IPS DF 4.7 (cell line): ENCODE results near the gene PRRT4.

ENCODE experiments used
- DNase-seq: peaks from one replicate; pipeline ENCODE4 v3.0.0-alpha.2; 2013; ENCODE audit warnings: low spot score; ENCODE audit errors: extremely low read depth

Gene PRRT4

DNA sequence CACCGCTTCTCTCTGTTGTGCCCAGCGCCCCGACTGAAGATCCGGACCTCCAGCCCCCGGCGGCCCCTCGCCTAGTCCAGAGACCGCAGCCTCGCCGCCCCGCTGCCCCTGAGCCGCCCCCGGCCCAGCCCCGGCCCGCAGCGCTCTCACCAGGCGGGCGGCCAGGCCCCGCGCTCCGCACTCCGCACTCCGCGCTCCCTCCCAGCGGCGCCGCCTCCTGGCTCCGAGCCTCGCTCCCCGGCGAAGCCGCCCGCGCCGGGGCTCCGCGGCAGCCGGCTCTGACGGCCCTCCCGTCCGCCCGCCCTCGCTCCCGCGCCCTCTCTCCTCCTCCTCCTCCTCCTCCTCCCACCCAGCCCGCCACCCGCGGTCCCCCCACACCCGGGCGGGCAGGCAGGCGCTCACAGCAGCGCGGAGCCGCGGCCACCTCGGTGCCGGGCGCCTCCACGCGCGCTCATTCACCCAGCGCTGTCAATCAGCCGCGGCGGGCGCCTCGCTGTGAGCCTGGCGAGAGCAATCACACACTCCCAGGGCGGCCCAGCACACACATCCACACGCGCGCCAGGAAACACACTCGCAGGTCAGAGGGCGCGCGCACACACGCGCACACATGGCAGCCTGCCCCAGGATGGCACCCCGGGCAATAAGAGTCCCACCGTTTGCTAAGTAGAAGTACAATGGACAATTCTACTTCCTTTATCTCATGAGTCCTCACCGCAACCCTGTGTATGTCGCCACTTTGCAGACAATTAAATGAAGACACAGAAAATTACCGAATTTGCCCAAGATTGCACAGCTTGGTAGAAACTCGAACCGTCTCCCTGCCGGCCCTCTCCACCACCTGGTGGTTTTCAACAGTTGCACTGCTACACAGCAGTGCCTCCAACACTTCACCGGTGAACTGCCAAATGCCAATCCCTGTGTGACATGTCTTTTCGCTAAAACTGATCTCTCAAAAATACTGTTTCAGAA lies at the start of gene PRRT4:
Gene PRRT4 (minus strand): TSS at position 280 of the 969 bp plus-strand sequence.
- no peak for DNase-seq

- DNase-seq: no peak
These were observed 48.9 kb upstream of the PRRT4 start for GRCh38 chr7:128410451-128410753.

- no peak for DNase-seq
These were observed 48.3 kb upstream of the PRRT4 start, which contains the start of gene IMPDH1 for GRCh38 chr7:128409596-128410450. IMPDH1 (minus strand) TSS chr7:128409982; CDS start chr7:128409901, 81 bp downstream.

DNA sequence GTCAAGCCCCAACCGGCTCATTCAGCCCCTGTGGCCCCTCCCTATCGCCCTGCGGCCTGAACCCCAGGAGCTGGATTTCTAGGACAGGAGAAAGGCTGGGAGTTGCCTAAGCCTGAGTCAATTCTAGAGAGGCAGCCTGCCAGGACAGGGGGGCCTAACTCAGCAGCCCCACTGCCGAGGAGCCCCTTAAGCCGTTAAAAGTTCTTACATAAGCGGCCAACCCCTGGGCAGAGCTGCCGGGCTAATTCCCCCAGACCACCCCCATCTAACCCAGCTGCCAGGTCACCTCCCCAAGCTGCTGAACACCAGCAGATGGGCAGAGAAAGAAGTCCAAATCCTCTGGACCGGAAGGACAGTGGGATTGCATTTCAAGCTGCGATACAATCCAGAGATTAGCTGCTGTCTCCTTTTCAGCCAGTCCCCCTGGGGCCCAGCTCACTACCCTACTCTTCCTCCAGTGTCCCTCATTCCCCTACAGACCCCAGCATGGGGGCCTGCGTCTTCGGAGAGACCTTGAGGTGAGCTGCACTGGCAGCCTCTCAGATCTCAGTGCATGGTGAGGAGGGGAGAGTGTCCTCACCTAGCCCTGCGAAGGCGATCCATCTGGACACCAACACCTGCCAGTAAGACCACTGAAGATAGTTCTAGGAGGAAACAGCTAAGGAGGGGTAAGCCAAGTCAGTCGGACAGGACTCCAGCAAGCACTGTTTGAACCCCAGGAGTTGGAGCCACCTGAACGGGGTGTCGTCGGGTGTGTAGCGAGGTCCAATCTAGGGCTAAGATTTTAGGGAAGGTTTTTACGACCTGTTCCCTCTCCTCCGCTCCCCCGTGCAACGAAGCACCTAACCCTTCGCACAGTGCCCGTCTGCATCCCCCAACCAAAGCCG lies 47.5 kb upstream of the PRRT4 start:
- no peak for DNase-seq

DNA sequence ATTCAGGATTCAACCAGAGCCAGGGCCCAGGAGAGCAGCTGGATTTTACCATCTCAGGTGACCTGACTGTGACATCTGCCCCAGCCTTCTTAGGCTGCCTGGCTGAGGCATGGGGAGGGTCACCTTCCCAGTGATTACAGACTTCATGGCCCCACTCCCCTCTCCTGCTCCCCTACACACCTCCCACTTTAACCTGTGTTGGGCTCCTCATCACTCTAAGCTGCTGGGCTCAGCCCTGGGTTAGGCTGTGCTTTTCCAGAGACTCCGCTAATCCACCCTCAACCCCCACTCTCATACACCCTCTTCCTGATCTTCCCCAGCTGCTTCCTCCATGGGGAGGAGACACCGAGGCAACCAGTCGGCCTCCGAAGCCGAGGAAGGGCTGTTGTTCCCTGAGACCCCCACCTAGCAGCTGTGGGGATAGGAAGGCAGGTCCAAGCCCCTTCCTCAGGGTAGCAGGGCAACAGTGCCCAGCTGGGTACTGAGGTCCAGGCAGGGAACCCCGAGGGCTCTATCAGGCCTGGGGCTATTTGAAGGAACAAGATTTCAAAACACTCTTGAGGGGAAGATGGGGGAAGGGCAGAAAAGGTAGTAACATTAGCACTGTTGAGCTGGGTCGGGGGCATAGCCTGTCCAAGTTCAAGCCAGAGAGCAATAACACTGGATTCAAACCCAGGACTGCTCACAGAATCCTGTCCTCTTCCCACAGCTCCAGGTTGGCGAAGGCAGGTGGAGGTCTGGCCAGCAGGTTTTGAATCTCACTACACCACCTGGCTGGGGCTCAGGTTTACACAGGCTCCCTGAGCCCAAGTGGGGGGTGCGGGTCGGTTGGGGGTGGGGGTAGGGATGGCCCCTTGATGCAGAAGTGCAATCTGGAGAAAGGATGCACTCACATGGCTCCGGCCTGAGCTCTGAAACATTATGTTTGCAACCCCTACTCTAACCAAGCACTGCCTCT lies 46.5 kb upstream of the PRRT4 start:
- no peak for DNase-seq

DNA sequence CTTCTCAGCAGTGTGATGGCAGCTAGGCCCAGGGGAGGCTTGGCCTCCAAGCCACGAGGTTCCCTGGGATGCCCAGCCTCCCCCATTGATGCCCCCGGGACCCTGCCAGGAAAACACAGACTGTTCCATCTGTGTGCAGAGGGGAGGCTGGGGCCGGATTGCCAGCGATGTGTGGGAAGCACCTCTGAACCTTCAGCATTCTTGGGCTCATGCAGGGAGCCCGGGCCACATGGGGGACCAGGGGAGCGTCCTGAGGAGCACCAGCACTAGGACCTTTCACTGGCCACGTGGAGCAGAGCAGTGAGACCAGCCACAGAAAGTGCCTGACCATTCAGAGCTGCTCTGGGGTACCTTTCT lies 45.7 kb upstream of the PRRT4 start:
- DNase-seq: no peak

- DNase-seq: no peak
These were observed 45.1 kb upstream of the PRRT4 start for GRCh38 chr7:128406314-128407232.

DNA sequence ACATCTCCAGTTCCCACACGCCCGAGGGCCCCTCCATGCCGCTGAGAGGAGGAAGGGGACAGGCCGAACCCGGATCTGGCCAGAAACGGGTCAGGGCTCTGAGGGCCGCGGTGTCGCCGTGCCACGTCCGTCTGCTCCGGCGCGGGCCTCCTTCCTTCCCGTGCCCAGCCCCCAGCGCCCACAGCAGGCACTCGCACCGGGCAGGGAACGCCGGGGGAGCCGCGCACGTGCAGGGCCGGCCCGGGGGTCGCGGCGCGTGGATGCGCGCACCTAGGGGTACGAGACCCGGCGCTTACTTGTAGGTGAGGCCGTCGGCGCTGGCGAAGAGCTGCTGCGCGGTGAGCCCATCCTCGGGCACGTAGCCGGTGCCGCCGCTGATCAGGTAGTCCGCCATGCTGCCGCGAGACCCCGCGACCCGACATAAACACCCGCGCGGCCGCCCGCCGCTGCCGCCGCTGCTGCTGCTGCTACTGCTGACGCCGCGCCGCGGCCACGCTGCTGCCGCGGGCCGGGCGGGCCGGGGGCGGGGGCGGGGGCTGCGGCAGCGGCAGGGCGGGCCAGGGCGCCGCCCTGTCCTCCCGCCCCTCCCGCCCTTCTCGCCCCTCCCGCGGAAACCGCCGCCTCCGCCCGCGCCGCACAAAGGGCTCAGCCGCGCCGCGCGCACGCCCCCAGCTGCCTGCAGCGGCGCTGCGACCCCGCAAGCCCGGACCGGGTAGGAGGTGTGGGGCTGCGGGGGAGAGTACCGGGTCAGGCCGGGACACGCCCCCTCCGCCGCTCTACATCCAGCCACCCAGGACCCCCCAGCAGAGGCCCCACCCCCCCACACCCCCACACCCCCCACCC lies 44.2 kb upstream of the PRRT4 start:
- DNase-seq: no peak

GRCh38 chr7:128404886-128405470 lies 43.5 kb upstream of the PRRT4 start:
- DNase-seq: no peak

DNA sequence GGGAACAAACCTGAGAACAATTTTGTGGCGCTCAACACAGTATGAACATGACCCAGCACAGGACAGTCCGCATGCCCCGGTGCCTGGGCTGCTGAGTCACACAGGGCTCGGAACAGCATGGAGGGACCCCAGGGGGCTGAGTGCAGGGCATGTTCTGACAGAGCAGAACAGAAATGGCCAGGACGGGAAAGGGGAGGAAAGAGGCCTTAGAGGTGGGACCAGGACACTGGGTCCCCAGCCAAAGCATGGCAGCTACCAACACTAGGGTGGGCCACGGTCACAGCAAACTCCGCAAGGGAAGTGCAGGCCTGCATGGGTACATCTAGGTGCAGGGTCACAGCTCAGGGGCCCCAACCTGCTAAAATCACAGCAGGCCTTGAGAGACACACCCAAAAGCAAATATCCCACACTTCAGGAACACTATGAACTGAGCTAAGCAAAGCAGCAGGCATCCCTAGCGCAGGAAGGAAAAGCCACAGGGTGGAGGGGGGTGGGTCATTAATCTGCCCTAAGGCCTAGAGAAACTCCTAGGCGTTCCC lies 42.7 kb upstream of the PRRT4 start:
- no peak for DNase-seq

DNA sequence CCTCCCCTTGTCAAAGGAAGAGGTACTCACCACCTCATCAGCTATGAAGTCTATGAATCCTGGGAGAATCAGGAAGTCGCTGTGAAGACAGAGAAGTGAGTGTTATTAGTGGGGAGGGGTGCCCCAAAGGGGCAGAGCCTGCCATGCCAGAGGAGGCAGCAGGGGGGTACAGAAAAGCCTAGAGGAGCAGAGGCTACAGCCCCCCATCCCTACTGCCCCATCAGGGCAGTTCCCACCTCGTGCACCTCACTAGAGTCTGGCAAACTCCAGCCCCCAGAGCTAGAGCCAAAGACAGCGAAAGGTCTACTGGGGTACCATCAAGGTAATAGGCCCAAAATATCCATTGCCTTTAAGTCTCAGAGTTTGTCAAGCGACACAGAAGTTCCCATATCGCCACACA lies 42.2 kb upstream of the PRRT4 start:
- no peak for DNase-seq

GRCh38 chr7:128402356-128402755 lies 40.9 kb upstream of the PRRT4 start:
- no peak for DNase-seq

GRCh38 chr7:128400566-128400965 lies 39.1 kb upstream of the PRRT4 start:
- DNase-seq: no peak

- DNase-seq: no peak
These were observed 38.5 kb upstream of the PRRT4 start for GRCh38 chr7:128399991-128400390.

DNA sequence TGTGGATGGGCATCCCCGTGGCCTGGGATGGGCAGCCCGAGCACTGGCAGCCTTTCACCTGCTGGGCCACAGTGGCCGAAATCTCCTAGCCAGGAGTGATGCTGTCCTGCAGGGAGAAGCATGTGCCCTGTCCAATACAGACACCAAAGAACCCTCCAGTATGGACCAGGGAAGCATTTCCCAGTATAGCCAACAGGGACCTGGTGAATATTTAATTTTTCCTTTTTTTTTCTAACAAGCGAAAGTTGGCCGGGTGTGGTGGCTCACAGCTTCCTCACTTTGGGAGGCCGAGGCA lies 37.3 kb upstream of the PRRT4 start:
- DNase-seq: no peak

GRCh38 chr7:128398016-128398840 lies 36.7 kb upstream of the PRRT4 start:
- no peak for DNase-seq

DNA sequence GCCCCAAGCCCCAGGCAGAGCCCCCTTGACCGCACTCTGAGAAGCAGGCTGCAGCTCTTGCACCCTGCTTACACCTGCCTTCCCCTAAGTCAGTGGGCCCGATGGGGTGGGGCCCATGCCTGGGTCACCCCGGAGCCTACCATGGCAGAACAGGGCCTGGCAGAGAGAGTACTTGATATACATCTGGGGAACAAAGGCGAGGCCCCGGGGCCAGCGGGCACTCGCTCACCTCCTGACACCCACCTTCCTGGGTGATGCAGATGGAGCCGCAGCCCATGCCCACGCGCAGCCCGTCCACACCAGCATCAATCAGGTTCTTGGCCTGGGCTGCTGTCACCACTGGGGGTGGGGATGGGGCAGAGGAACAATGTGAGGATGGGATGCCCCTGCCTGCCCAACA lies 34.9 kb upstream of the PRRT4 start:
- DNase-seq: no peak
